A204.1 (cell line): ENCODE results near the gene GIMAP2.
"Not testable (repeated sequence)": the region's sequence is repeated elsewhere in the genome, so short reads cannot be mapped to it uniquely, and the experiment has no call there.

Experiments
- FAIRE-seq: peaks from 2 replicates; lab custom pipeline; 2012; peaks lifted over from hg19 to GRCh38; lab: Jason Lieb, UNC

GIMAP2 gene

DNA sequence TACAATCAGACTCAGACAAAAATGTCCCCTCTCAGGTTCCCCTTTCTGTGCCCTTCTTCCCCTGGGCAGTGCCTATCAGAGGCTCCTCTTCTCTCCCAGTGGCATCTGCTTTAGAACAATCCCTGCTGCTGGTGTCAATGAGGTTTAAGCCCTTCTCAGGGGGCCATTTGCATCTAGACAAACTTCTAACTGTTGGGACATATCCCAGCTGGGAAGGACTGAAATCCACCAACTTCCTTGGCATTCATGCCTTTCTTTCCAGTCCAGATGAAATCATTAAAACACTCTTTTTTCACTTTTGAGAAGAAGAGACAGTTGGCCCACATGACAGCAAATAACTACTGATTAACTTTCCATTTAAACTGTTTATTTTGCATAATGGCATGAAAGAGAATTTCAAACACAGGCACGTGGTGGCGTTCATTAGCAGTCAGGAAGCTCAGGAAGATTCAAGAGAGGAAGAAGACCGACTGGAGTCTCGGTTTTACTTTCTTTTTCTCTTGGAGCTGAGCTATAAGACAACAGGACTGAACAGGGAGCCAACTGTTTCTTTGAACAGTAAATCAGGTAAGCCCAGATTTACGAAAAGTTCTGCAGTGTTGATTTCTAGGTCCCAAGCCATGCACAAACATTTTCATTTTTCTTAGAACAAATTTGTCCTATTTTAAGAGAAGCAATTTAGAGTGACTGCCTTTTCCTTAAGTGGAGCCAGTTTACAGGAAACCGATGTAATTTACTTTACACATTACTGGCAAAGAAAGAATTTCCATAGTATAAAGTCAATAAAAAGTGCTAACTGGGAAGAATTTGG is at the start of gene GIMAP2:
Gene GIMAP2 (plus strand): TSS at position 488 of the 811 bp plus-strand sequence. CDS start 1,354 bp downstream, outside the sequence.
- no peak for FAIRE-seq

DNA sequence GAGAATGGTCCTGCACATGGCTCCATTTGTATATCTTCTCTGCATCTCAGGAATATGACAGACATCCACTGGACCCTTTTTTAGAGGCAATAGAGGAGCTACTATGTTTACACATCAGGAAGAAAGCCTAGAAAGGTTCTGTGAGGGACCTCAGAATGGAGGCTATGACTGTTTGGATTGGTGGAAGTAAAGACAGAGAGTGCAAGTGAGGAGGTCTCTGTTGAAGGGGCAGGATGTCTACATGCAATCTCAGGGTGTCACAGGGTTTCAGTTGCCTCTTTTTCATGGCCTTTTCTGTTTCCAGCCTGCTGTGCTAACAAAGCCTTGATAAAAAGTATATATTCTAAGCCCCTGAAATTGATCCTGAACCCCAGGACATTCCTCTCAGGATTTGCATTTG is 43.7 kb upstream of the GIMAP2 start:
- FAIRE-seq = no peak

DNA sequence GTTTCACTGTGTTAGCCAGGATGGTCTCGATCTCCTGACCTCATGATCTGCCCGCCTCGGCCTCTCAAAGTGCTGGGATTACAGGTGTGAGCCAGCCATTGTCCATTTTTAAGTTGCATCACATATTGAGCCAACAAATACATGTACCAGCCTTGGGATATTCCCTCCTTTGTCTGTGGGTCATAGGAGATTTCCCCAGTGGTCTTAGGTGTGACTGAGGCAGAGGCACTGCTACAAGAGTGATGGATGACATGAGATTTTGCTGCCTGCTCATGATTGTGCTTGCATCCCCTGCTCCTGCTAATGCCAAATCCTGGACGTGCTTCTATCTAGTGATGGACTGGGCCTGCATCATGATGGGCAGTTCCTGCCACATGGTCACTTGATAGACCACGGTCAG is 42.6 kb upstream of the GIMAP2 start:
- FAIRE-seq = no peak

DNA sequence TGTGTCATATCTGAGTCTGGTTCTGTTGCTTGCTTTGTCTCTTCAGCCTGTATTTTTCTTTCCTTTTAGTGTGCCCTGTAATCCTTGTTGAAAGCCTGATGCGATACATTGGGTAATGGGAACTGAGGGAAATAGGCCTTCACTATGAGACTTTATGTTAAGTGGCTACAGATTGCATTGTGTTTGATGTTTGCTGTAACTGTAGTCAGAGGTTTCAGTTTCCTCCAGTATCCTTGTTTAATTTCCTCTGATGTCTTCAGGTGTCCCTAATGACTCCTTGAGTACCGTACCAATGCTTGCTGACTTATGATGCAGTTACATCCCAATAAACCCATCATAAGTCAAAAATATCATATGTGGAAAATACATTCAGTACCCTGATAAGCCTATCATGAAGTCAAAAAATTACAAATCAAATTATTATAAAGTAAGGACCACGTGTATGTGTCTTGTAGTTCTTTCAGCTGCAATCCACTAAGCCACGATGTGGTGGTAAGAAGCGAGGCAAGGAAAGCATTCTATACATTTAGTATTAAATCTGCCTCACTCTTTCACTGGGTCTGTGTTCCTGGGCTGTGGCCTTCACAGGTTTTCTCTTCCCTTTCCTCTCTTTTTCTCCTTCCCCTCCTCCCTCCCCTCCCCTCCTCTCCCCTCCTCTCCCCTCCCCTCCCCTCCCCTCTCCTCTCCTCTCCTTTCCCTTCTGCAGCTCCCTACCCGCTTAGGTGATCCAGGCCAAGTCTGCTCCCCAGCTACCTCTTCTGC is 40.1 kb upstream of the GIMAP2 start:
- FAIRE-seq = no peak

DNA sequence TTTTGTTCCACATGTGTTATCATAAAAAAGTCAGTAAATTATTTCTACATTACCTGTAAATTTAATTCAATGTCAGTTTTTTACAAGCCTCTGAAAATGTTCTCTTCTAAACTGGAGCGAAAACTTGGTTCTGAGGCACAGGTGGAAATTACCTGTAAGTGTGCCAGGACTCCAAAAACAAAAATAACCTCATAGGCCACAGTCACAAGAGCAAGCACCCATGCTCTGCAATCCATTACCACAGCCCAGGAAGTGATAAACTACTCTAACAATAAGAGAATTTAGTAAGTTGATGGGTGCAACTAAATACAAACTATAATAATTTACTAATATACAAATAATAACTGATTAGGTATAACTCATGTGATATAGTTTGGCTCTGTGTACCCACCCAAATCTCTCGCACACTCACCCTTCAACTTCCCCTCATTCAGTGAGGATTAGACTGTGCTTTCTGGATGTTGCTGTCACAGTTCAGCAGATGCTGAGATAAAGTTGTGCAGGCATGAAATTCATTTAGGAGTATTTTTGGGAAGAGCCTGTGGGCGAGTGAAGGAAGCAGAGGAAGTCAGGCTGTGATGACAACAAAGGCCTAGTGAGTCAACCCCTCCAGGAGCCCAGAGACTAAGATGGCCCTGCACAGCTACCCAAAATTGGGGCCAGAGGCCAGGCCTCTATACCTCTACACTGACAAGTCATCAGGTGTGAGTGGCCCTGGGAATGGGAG is 37.0 kb upstream of the GIMAP2 start:
- FAIRE-seq = no peak

DNA sequence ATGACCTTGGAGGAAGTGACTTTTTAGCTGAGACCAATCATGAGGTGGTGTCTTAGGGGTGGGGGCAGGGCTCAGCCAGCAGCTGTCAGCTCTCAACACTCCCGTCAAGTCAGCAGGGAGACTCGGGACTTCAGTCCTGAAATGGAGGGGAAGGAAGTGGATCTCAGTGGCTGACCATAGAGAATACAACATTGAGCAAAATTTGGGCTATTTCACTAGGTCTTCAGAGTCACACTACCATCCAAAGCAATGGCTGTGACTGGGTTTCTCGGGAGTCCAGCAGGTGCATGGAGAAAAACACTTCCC is 36.5 kb upstream of the GIMAP2 start:
- no peak for FAIRE-seq

DNA sequence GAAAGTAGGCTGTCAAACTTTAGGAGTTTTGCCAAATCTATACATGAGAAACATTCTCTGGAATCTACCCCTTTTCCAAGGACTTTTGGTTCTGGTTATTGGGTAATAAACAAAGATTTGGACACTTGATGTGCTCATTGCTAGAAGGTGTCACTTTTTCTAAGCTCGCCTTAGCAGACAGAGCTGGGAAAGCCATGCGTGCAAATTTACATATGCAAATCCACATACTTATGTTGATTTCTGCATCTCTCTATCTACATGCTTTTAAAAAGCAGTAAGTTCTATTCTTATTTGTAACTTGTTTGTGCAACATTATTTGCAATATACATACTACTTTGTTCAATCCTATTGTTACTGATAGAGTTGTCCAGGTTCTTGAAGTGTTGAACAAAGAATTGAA is 30.8 kb upstream of the GIMAP2 start:
- FAIRE-seq = no peak

DNA sequence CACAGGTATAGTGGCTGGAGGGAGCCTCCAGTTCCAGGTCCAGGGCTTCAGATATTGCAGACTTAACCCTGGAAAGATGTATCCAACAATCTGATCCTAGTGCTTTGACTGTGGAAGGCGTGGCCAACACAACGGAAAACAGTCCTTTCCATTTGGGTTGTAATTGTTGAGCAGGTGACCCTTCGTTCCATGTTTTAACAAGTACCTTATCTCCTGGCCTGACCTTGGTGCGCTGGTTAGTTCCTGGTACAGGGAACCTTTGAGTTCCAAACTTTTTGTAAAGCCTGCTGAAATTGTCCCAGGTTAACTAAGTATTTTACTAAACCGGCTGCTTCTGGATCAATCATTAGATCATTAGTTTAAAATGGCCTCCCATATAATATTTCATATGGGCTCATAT is 29.5 kb upstream of the GIMAP2 start:
- FAIRE-seq = no peak

DNA sequence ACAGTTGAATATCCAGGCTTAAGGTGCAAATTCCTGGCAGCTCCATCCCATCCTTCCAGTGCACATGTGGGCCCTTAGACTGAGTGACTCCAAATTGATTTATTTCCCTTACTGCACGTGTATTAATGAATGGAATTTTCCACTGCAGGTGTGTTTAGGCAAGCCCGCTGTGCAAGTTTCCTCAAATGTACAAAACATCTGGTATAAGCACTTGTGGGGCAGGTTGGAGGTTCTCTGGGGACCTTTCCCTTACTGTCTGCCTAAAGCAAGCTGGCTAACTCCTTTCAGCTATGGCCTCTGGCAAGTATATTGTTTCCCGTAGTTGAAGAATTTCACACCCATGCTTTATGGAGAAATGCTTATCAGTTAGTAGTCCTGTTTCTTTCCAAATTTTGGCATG is 28.0 kb upstream of the GIMAP2 start:
- no peak for FAIRE-seq

DNA sequence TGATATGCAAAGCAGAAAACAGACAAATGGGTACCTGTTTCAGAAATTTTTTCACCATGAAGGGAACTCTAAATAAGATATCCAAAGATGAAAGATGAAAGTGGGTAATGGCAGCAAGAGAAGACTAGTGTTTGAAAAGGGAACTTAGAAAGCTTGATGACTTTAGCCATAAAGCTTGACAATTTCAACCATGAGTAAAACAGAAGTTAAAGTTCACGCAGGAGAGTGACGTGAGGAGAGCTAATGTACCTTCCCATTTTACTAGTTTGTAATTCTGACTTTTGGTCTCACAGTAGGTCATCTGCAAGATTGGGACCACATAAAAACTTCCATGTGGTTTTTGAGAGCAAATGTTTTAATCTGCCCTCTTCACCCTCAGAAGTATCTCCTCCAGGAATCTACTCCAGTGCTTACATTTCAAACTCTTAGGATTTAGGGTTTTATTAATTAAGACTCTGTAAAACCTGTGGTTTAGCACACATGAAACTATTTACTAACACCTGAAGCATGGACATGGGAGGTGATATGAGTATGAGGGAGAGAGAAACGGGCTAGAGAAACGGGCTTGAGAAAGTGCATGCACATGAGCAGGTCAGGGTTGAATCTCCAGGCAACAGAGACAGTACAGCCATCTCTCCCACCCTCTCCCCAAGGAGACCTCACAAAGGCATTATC is 24.4 kb upstream of the GIMAP2 start:
- FAIRE-seq = no peak

DNA sequence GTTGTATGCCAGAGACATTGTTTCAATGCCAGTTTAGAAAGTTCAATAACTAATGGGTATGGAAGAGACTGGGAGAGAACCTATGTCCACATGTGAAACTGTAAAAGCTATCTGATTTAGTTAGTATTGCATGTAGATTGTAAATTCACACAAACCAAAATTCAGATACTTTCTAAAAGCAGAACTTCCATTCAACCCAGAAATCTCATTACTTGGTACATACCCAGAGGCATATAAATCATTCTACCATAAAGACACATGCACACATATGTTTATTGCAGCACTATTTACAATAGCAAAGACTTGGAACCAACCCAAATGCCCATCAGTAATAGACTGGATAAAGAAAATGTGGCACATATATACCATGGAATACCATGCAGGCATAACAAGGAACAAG is 22.7 kb upstream of the GIMAP2 start:
- FAIRE-seq = not testable (repeated sequence)

DNA sequence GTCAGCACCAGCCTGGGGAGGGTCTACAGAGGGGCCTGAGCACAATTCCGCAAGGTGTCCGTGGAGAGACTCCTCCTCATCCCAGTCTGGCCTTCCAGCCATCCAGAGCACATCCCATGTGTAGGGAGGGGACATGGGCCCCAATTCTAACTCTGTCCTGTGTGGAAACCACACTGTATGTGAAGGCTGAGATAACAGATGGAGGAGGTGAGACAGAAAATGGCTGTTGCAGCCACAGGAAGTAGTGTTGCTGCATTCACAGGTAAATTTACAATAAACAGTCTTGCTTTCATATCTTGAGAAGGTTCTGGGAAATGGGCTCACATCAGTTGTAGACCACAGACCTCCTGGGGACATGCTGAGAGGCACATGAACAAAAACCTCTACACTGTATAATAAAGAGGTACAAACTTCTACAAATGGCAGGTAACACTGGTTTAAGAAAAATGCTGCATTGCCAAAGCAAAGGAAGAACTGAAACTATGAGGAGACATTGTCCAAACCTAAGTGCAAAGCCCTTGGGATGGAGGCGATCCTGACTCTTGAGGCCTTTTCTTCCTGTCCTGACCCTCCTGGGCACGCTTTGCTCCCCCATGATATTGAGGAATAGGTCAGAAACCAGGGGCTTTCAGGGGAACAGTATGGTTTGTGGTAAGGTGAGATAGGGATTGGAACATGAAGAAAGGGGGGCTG is 21.6 kb upstream of the GIMAP2 start:
- no peak for FAIRE-seq

DNA sequence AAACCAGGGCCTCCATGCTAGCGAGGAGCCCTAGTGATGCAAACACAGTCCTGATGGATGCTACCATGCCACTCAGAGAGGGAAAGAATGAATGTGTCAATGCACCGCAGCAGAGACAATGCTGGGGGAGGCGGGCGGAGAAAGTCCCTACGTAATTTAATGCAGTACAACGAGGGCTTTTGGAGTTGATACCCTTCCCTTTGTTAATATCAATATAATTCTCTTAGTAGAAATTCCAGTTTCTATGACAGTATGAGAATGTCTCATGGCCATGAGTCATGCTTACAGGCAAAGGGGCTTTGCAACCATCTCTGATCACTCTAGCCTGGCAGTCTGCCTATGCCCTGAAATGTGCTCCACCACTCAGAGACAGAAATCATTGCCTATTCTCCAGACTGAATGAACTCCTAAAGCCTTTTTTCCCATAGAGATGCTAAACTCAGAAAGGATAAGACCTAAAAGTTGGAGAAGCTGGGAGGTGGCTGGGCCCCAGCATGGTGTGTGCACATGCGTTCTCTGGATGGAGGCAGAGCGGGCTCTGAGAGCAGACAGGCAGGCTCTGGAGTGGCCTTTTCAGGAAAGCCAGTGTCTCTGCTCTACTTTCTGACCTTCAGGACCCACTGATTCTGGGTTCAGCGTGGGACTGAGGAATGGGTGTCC is 20.3 kb upstream of the GIMAP2 start:
- FAIRE-seq = no peak

DNA sequence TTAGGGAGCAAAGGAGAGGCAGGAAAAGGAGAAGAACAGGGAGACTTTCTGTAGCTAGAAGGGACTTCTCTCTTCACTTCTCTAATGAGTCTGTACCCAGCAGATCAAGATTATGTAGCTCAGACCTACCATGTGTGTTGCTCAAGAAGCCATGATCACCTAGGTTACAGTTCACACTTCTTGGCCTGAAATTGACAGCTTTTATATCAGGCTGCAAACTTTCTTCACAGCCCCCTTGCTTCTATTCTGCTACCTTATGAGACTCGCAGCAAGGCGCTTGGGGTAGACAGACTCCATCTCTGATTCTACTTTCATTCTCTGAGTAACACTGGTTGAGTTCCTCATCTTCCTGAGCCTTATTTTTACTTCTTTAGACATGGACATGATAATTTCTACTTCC is 19.6 kb upstream of the GIMAP2 start:
- FAIRE-seq = no peak

DNA sequence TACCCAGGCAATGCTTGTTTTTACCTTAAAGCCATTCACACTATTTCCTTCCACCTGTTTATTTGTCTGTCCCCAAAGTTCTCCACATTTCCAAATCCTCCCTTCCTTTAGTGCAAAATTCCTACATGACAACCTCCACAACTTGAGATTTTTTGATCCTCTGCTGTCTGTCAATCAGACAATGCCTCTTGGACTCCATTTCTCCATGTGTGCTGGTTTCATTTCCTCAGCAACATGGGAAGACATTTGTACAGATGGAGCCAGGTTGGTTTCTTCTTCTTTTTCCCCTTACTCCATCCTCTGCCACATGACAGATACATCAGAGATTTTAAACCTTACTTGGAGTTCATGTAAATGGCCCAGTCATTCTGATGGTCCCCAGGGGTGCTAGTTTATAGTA is 19.1 kb upstream of the GIMAP2 start:
- no peak for FAIRE-seq

DNA sequence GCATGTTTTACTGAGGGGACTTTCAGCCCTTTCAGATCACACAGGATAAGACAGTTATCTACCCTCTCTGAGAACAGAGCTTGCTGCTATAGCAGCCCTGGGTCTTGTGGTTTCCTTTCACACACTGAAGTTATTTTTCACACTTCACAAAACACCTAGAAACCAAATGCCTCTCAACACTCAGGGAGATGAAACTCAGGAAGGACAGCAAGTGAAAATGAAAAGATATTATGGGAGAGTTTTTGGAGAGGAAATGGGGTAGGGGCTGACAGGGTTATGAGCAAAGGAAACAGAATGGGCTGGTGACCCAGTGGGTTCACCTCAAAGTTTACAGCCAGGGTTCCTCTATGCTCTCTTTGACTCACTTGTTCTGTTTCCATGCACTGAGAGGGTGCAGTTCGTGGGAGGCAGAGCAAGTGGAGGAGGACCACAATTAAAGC is 17.0 kb upstream of the GIMAP2 start:
- no peak for FAIRE-seq

DNA sequence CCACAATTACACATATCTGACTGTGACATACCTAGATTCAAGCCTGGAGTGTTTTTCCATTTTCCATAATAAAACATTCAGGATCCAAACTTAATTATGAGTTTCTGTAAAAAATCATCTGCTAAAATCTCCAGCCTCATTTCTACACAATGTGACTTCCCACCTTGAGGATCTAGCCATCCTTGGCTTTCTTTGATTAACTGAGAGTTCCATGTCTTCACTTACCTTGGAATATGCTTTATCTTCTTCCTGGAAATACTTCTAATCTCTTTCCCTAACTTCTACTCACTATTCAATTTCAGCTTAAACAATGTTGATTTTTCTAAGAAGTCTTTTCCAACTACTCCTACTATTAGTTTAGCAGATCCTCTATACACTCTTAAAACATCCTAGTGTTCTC is 16.5 kb upstream of the GIMAP2 start:
- FAIRE-seq = no peak

DNA sequence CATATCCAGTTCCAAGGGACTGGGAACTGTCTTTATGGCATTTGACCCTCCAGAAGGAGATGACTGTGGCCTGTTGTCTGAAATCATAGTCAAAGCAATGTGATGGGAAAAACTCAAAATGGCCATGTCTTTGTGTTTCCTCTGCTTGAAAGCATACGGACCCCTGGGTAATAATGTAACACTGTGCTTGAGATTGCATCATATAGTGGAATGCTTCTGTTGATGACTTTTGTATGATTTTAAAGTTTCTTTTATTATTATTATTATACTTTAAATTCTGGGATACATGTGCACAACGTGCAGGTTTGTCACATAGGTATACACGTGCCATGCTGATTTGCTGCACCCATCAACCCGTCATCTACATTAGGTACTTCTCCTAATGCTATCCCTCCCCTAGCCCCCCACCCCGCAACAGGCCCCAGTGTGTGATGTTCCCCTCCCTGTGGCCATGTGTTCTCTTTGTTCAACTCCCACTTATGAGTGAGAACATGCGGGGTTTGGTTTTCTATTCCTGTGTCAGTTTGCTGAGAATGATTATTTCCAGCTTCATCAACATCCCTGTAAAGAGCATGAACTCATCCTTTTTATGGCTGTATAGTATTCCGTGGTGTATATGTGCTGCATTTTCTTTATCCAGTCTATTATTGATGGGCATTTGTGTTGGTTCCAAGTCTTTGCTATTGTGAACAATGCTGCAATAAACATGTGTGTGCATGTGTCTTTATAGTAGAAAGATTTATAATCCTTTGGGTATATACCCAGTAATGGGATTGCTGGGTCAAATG is 13.5 kb upstream of the GIMAP2 start:
- not testable (repeated sequence) for FAIRE-seq

DNA sequence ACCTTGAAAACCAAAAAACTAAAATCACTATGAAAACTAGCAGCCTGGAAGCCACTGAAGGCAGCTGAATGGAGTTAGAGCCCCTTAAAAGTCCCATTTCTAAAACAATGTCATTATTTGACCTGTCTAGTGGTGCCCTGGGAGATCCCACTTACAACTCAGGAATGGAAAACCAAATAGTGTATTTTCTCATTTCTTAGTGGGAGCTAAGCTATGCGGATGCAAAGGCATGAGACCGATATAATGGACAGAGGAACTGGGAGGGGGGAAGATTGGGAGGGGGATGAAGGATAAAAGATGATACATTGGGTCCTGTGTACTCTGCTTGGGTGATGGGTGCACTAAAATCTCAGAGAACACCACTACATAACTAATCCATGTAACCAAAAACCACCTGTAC is 9.8 kb upstream of the GIMAP2 start:
- FAIRE-seq = no peak

DNA sequence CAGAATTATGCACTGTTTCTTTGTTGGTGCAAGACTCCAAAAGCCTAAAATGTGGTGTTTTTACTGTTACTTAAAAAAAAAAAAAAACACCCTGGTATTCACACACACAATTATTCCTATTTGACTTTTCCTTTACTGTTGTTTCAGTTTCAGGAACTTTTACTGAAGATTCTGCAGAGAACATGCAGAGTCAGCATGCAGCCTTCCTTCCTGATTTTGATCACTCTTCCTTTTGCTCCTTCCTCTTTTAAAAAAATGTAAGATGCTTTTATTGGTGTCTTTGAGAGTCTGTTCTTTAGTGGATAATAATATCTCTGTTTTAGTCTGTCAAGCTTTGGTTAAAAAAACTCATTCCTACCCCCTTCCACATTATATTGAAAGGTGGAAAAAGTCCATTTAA is 9.2 kb upstream of the GIMAP2 start:
- FAIRE-seq = not testable (repeated sequence)

DNA sequence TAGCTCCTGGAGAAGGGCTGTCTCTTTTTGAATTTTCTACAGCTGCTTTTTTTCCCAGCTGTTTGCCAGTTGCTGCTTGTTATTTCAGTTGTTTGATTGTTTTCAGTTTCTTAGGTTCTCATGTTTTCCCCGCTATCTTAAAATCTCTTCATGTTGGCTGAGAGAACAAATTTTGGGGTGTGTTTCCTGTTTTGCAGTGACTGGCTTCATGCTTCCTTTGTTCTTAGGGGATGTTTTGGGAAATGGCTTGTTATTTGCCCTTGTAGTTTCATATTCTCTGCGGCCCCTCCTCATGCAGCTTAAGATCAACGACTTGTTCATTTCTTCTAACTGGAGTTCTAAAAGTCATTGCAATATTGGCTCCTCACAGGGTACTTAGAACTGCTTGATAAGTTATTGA is 8.7 kb upstream of the GIMAP2 start:
- not testable (repeated sequence) for FAIRE-seq
